NCI-H226 (cell line): ENCODE results near the gene RRAD.
"Not testable (repeated sequence)": the region's sequence is repeated elsewhere in the genome, so short reads cannot be mapped to it uniquely, and the experiment has no call there.

ENCODE experiments used
- DNase-seq: peaks from one replicate; pipeline ENCODE4 v3.0.0-alpha.2; 2015

RRAD gene

GRCh38 chr16:66925322-66925840 lies at the start of gene RRAD:
TSS of gene RRAD (minus strand) at chr16:66925535. CDS start at chr16:66925179, 356 bp downstream.
- peak; percentile 85 for DNase-seq

- not testable (repeated sequence) for DNase-seq
Observed at GRCh38 chr16:66974932-66975246, 49.6 kb upstream of the RRAD start.

- not testable (repeated sequence) for DNase-seq
Observed at GRCh38 chr16:66974156-66974931, 49.0 kb upstream of the RRAD start.

GRCh38 chr16:66973716-66974115 lies 48.4 kb upstream of the RRAD start:
- DNase-seq: no peak

GRCh38 chr16:66972983-66973382 lies 47.6 kb upstream of the RRAD start:
- no peak for DNase-seq

- DNase-seq: peak; percentile 93
Observed at GRCh38 chr16:66970775-66971720, 45.7 kb upstream of the RRAD start.

GRCh38 chr16:66968847-66969246 lies 43.5 kb upstream of the RRAD start:
- DNase-seq: peak; percentile 27

- no peak for DNase-seq
Observed at GRCh38 chr16:66964049-66964448, 38.7 kb upstream of the RRAD start.

GRCh38 chr16:66961914-66962313 lies 36.6 kb upstream of the RRAD start:
- DNase-seq: peak; percentile 38

GRCh38 chr16:66961065-66961744 lies 35.9 kb upstream of the RRAD start, which contains the start of gene CES3:
TSS of gene CES3 (plus strand) at chr16:66961266. CDS start at chr16:66961308, 42 bp downstream.
- peak; percentile 56 for DNase-seq

GRCh38 chr16:66960270-66960669 lies 34.9 kb upstream of the RRAD start:
- no peak for DNase-seq

GRCh38 chr16:66959704-66960161 lies 34.4 kb upstream of the RRAD start:
- DNase-seq: no peak

- DNase-seq: no peak
Observed at GRCh38 chr16:66958857-66959703, 33.7 kb upstream of the RRAD start.

- DNase-seq: not testable (repeated sequence)
Observed at GRCh38 chr16:66956154-66956457, 30.8 kb upstream of the RRAD start.

GRCh38 chr16:66955363-66956153 lies 30.2 kb upstream of the RRAD start:
- not testable (repeated sequence) for DNase-seq

GRCh38 chr16:66954097-66954659 lies 28.8 kb upstream of the RRAD start:
- DNase-seq: peak; percentile 48

- no peak for DNase-seq
Observed at GRCh38 chr16:66953462-66954096, 28.2 kb upstream of the RRAD start.

GRCh38 chr16:66952430-66953110 lies 27.2 kb upstream of the RRAD start:
- no peak for DNase-seq

- DNase-seq: no peak
Observed at GRCh38 chr16:66950971-66951790, 25.8 kb upstream of the RRAD start.
